ENCODE data around the gene SYNE4. TPM values are rescaled to one million over a fixed set of nuclear protein-coding genes. Genes with fewer than 3 reads are reported as not detected.

SYNE4 gene
- total RNA-seq, 2 experiments from 2014 or later, result 1.6 TPM

- intact Hi-C loops (cut with DNase I, micrococcal nuclease), result no loop called here
- peak overlapping the region; percentile 42 for H3K4me3 Mint-ChIP-seq
- Histone ChIP-seq H3K9me3 (ENCODE audit: control insufficient read depth in 1 of 2, insufficient read depth in 1 of 2, low read length in 2 of 2) (peaks cover 0 to 18% of the 10 kb centered on the region in 2 experiments), H3K4me1 (ENCODE audit: insufficient read depth, low read length) (peaks cover 15% of the 10 kb centered on the region), H3K36me3 (ENCODE audit: insufficient read depth, low read length) (no peaks in the 10 kb centered on the region), H3K4me3 (ENCODE audit: low read length) (peak overlapping the region; percentile 34), H3K27me3 (ENCODE audit: control insufficient read depth in 1 of 2, insufficient read depth in 2 of 2, low read length in 2 of 2) (peaks cover 23 to 30% of the 10 kb centered on the region in 2 experiments), H3K27ac (ENCODE audit: low read depth in 1 of 2, low read length in 2 of 2) (no peak overlapping the region)
- CTCF ChIA-PET, result interaction anchor here (0.7 kb wide), 1 partner anchor 29 kb away, joined by 3 read pairs; no protein-coding TSS in a partner anchor
- no peak overlapping the region for H3K27ac Mint-ChIP-seq
- H3K4me1 Mint-ChIP-seq (ENCODE audit: low read depth), result peaks cover 8% of the 10 kb centered on the region
- DNase-seq (no peak), ATAC-seq (ENCODE audit: poor library complexity) (no peak)
- peaks cover 51% of the 10 kb centered on the region for H3K27me3 Mint-ChIP-seq
- no peak for TF ChIP-seq CTCF (IDR thresholded peaks at IDR 0.05)
- H3K36me3 Mint-ChIP-seq (ENCODE audit: low read depth), result no peaks in the 10 kb centered on the region
- POLR2A ChIA-PET, result no interaction called here
- no peaks in the 10 kb centered on the region for H3K9me3 Mint-ChIP-seq
Observed at GRCh38 chr19:35987571-35987896, 21.1 kb downstream of the SYNE4 start.

- Mint-ChIP-seq H3K27ac (no peak overlapping the region), H3K27me3 (peaks cover 57% of the 10 kb centered on the region), H3K4me3 (peak overlapping the region; percentile 78), H3K36me3 (ENCODE audit: low read depth) (no peaks in the 10 kb centered on the region), H3K4me1 (ENCODE audit: low read depth) (peaks cover 8% of the 10 kb centered on the region), H3K9me3 (no peaks in the 10 kb centered on the region)
- DNase-seq (peak in 5 of 14 experiments; percentile 12 to 41 (median 32)), ATAC-seq (ENCODE audit: poor library complexity) (peak; percentile 59)
- no peak for TF ChIP-seq CTCF (IDR thresholded peaks at IDR 0.05)
- Histone ChIP-seq H3K27me3 (ENCODE audit: control insufficient read depth in 1 of 2, insufficient read depth in 2 of 2, low read length in 2 of 2) (peaks cover 23 to 30% of the 10 kb centered on the region in 2 experiments), H3K4me3 (ENCODE audit: low read length) (peak overlapping the region; percentile 34), H3K36me3 (ENCODE audit: insufficient read depth, low read length) (no peaks in the 10 kb centered on the region), H3K4me1 (ENCODE audit: insufficient read depth, low read length) (peaks cover 15% of the 10 kb centered on the region), H3K9me3 (ENCODE audit: control insufficient read depth in 1 of 2, insufficient read depth in 1 of 2, low read length in 2 of 2) (peaks cover 0 to 18% of the 10 kb centered on the region in 2 experiments), H3K27ac (ENCODE audit: low read depth in 1 of 2, low read length in 2 of 2) (no peak overlapping the region)
- POLR2A ChIA-PET, result no interaction called here
- CTCF ChIA-PET, result interaction anchor here (0.7 kb wide), 1 partner anchor 28 kb away, joined by 3 read pairs; no protein-coding TSS in a partner anchor
- intact Hi-C loops (cut with DNase I, micrococcal nuclease), result no loop called here
Observed at GRCh38 chr19:35986664-35987570, 21.7 kb downstream of the SYNE4 start.

GRCh38 chr19:35986111-35986510, 22.5 kb downstream of the SYNE4 start:
- intact Hi-C loops (cut with DNase I, micrococcal nuclease), result no loop called here

More at GRCh38 chr19:35986111-35986510, 22.5 kb downstream of the SYNE4 start:
- Mint-ChIP-seq H3K9me3 (no peaks in the 10 kb centered on the region), H3K4me3 (no peak overlapping the region), H3K36me3 (ENCODE audit: low read depth) (no peaks in the 10 kb centered on the region), H3K27ac (no peak overlapping the region), H3K27me3 (peaks cover 61% of the 10 kb centered on the region), H3K4me1 (ENCODE audit: low read depth) (peaks cover 8% of the 10 kb centered on the region)
- Histone ChIP-seq H3K27ac (ENCODE audit: low read depth in 1 of 2, low read length in 2 of 2) (no peak overlapping the region), H3K4me3 (ENCODE audit: low read length) (no peak overlapping the region), H3K36me3 (ENCODE audit: insufficient read depth, low read length) (no peaks in the 10 kb centered on the region), H3K4me1 (ENCODE audit: insufficient read depth, low read length) (peaks cover 15% of the 10 kb centered on the region), H3K27me3 (ENCODE audit: control insufficient read depth in 1 of 2, insufficient read depth in 2 of 2, low read length in 2 of 2) (peaks cover 23 to 30% of the 10 kb centered on the region in 2 experiments), H3K9me3 (ENCODE audit: control insufficient read depth in 1 of 2, insufficient read depth in 1 of 2, low read length in 2 of 2) (peaks cover 0 to 18% of the 10 kb centered on the region in 2 experiments)
- no peak for TF ChIP-seq CTCF (IDR thresholded peaks at IDR 0.05)
- POLR2A ChIA-PET, result no interaction called here
- DNase-seq, result no peak
- CTCF ChIA-PET, result no interaction called here
- no peak for ATAC-seq (ENCODE audit: poor library complexity)

Measured in CD4-positive, alpha-beta T cell (primary cell).